KMS-11 (cell line): ENCODE measurements around the gene SUPT6H.

ENCODE experiments used
- H2AFZ ChIP-seq: fragments of 200-600 bp; sonication (generic); 2 replicates; pipeline ENCODE4 v1.6.1; 2016; ENCODE audit warnings: antibody characterized with exemption, mixed run types, low read depth
- H3K27ac ChIP-seq: fragments of 200-600 bp; sonication (generic); 2 replicates; pipeline ENCODE4 v1.6.1; 2016; ENCODE audit warnings: mild to moderate bottlenecking, mixed run types
- H3K27me3 ChIP-seq: fragments of 200-600 bp; sonication (generic); 2 replicates; pipeline ENCODE4 v1.6.1; 2017; ENCODE audit warnings: mild to moderate bottlenecking, low read depth, mixed run types, moderate library complexity; ENCODE audit not compliant: insufficient read depth
- H3K36me3 ChIP-seq: fragments of 200-600 bp; sonication (generic); 2 replicates; pipeline ENCODE4 v1.6.1; 2017; ENCODE audit warnings: mild to moderate bottlenecking, mixed run types; ENCODE audit not compliant: insufficient read depth
- H3K4me1 ChIP-seq: fragments of 200-600 bp; sonication (generic); 2 replicates; pipeline ENCODE4 v1.6.1; 2016; ENCODE audit warnings: mild to moderate bottlenecking, low read depth, mixed run types; ENCODE audit not compliant: poor library complexity, severe bottlenecking
- H3K4me2 ChIP-seq: fragments of 200-600 bp; sonication (generic); 2 replicates; pipeline ENCODE4 v1.7.0; 2016; ENCODE audit warnings: mild to moderate bottlenecking, mixed run types
- H3K4me3 ChIP-seq: fragments of 200-600 bp; sonication (generic); IDR thresholded peaks from 2 replicates; pipeline ENCODE4 v1.6.1; 2017; ENCODE audit warnings: low read depth, low read length, mixed read lengths; ENCODE audit not compliant: insufficient read depth
- H3K79me2 ChIP-seq: fragments of 200-600 bp; sonication (generic); 2 replicates; pipeline ENCODE4 v1.6.1; 2016; ENCODE audit warnings: low read depth, mixed run types; ENCODE audit not compliant: insufficient read depth
- H3K9ac ChIP-seq: fragments of 200-600 bp; sonication (generic); 2 replicates; pipeline ENCODE4 v1.6.1; 2016; ENCODE audit warnings: mild to moderate bottlenecking, mixed run types
- H4K20me1 ChIP-seq: fragments of 200-600 bp; sonication (generic); 2 replicates; pipeline ENCODE4 v1.6.1; 2016; ENCODE audit warnings: mild to moderate bottlenecking, mixed run types; ENCODE audit not compliant: insufficient read depth
- TF ChIP-seq, protein P1 (sequence below): fragments of 200-600 bp; sonication (generic); conservative IDR thresholded peaks from 2 replicates; pipeline ENCODE4 v1.6.1; 2017; ENCODE audit warnings: low read depth, mild to moderate bottlenecking, antibody characterized with exemption, low read length, moderate library complexity, mixed read lengths

Gene SUPT6H

DNA sequence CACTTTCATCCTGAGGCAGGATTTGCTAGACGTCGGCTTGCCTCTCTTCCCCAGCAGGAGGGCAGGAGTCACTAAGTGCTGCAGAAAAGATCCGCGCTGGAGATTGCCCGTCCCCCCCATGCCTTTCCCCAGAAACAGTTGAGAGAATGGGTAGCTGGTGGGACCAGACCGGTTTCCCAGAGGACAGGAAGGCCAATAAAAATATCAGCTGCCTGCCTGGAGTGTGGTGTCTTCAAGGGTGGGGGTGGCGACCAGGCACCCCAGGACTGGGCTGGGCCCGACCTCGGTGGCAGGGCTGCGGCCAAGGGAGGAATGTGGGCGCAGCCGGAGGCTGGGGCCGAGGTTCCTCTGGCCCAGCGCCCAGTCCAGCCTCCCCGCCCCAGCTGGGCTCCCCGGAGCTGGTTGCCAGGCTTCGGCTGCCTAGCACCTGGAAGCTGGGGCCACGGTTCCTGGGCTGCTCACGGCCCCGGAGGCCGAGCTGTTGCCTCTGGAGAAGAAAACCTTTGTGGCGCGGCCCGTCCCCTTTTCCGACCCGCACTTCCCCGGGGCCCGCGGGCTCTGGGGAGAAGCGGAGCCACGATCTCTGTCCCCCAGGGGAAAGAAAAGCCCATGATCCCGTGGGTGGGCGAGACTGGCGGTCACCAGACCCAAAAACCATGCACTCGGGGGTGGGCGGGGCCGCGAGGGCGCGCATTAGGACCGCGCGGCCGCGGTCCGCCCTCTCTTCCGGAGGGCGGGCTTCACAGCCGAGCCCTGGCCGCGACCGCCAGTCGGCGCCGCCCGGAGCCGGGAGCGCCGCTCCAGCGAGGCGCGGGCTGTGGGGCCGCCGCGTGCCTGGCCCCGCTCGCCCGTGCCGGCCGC lies 81.5 kb downstream of the SUPT6H start, which contains the start of gene TRAF4:
Gene TRAF4 (plus strand): TSS at position 769 of the 861 bp plus-strand sequence. CDS start 102 bp downstream, outside the sequence.
- Histone ChIP-seq H3K27ac (peak within 1 kb of the TSS; percentile 62), H3K36me3 (no peaks in the 10 kb centered on the region), H3K27me3 (no peaks in the 10 kb centered on the region), H3K4me3 (no peak within 1 kb of the TSS), H2AFZ (peak within 1 kb of the TSS; percentile 70), H3K4me1 (peaks cover 41% of the 10 kb centered on the region), H3K79me2 (peaks cover 24% of the 10 kb centered on the region), H3K9ac (peak within 1 kb of the TSS; percentile 82), H3K4me2 (peak within 1 kb of the TSS; percentile 93), H4K20me1 (0 out of 2 replicates have a peak, but pooled peaks cover 4% of the 10 kb centered on the region)
- TF ChIP-seq, protein P1, sequence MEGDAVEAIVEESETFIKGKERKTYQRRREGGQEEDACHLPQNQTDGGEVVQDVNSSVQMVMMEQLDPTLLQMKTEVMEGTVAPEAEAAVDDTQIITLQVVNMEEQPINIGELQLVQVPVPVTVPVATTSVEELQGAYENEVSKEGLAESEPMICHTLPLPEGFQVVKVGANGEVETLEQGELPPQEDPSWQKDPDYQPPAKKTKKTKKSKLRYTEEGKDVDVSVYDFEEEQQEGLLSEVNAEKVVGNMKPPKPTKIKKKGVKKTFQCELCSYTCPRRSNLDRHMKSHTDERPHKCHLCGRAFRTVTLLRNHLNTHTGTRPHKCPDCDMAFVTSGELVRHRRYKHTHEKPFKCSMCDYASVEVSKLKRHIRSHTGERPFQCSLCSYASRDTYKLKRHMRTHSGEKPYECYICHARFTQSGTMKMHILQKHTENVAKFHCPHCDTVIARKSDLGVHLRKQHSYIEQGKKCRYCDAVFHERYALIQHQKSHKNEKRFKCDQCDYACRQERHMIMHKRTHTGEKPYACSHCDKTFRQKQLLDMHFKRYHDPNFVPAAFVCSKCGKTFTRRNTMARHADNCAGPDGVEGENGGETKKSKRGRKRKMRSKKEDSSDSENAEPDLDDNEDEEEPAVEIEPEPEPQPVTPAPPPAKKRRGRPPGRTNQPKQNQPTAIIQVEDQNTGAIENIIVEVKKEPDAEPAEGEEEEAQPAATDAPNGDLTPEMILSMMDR: no peak

DNA sequence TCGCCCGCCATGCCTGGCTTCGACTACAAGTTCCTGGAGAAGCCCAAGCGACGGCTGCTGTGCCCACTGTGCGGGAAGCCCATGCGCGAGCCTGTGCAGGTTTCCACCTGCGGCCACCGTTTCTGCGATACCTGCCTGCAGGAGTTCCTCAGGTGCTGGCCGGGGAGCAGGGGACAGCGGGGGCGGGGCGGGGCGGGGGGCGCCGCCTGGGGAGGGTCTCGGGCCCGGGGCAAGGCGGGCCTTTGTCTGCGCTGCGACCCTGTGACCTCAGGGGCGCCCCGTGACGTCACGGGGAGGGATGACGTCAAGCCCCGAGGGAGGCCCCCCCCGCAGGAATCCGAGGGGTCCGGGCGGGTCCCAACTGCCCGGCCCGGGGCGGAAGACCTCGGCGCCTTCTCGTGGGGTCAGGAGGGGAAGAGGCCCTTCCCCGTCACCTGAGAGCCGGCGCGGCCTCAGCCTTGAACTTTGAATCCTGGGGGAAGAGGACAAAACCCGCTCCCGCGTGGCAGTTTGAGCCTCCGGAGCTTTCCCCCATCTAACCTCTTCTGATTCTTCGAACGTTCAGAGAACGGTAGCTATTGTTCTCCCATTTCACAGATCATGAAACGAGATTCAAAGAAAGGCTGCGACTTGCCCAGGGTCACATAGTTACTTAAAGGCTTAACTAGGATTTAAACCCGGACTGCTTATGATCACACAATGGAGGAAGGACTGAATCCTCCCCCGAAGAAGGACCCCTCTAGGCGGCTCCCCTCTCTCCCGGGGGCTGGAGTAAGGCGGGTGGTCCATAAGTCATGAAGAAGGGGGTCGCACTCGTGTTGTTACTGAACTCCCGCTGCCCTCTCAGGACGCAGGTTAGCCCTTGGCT lies 82.3 kb downstream of the SUPT6H start:
- Histone ChIP-seq H3K79me2 (peaks cover 24% of the 10 kb centered on the region), H3K4me2 (peak overlapping the region; percentile 93), H3K4me1 (peaks cover 35% of the 10 kb centered on the region), H3K27me3 (no peaks in the 10 kb centered on the region), H4K20me1 (0 out of 2 replicates have a peak, but pooled peaks cover 4% of the 10 kb centered on the region), H3K9ac (peak overlapping the region; percentile 82), H3K4me3 (no peak overlapping the region), H3K27ac (peak overlapping the region; percentile 62), H3K36me3 (no peaks in the 10 kb centered on the region), H2AFZ (peak overlapping the region; percentile 17; the same call in 1 of the 2 replicates)
- TF ChIP-seq, protein P1: no peak

DNA sequence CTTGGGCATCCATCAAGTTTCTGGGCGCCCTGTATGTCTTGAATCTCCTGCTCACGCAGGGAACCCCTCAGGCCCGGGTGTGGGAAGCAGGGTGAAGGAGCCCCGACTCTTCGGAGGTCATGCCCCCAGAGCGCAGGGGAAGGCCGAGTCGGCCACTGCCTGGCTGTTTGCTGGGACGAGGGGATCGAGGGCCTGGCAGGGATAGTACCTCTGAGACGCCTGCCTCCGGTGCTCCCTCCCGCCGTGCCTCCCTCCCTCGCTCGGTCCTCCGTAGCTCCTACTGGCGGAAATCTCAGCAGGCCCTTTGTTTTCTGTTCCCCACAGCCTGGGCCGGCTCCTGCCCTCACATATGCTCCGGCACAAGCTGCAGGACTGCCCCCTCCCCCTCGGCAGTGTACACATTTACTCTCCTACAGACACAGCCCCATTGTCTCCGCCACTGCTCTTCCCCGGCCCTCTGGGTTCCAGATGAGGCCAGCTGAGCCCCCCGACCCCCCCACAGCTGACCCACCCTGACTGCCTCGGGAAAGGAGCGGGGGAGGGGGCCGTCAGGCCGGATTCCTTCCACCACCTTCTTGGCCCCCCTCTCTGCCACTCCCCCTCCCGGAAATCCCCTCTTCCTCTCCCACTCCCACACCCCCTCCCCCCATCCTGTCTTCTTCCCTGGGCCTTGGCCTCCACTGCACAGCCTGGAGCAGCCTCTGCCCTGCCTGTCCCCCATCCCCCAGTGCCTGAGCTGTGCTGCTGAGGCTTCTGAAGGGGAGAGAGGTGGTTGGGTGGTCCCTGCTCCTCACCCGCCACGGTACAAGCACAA lies 83.2 kb downstream of the SUPT6H start:
- Histone ChIP-seq H3K79me2 (peaks cover 24% of the 10 kb centered on the region), H3K27me3 (no peaks in the 10 kb centered on the region), H3K27ac (peak overlapping the region; percentile 62), H3K4me2 (peak overlapping the region; percentile 93), H2AFZ (peak overlapping the region; percentile 17; the same call in 1 of the 2 replicates), H3K9ac (peak overlapping the region; percentile 82), H3K4me1 (peaks cover 40% of the 10 kb centered on the region), H4K20me1 (0 out of 2 replicates have a peak, but pooled peaks cover 4% of the 10 kb centered on the region), H3K36me3 (no peaks in the 10 kb centered on the region; the same call in 1 of the 2 replicates), H3K4me3 (no peak overlapping the region)
- TF ChIP-seq, protein P1: no peak
